H54 (cell line): ENCODE measurements around the gene ESRRG.

Experiments used
- DNase-seq: peaks from one replicate; pipeline ENCODE4 v3.0.0; 2011; ENCODE audit warnings: low spot score, mixed read lengths; ENCODE audit not compliant: insufficient read length
- FAIRE-seq: peaks from 3 replicates; lab custom pipeline; 2011; peaks lifted over from hg19 to GRCh38; lab: Jason Lieb, UNC
- POLR2A ChIP-seq: IDR thresholded peaks from 2 replicates; pipeline ENCODE4 v1.6.1; 2011; ENCODE audit warnings: low read depth, mild to moderate bottlenecking, low read length

The ESRRG gene

DNA sequence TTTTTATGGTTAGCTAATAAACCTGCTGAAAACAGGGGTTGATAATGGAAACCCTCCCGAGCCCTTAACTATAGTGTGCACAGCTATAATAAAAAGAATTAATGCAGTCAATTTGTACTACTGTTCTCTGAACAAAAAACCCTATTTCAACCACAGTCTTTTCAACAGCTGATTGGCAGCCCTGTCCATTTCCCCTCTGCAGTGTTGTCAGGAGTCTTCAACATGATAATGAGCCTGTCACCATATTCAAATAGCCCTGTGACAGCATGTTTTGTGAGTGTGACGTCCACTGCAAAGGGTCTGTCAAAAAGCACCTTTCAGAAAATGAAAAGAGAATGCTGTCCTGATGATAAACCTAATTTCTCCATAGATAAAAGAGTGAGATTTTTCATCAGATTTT lies 92.7 kb downstream of the ESRRG start:
- DNase-seq (no peak), FAIRE-seq (no peak)
- no peak for TF ChIP-seq POLR2A

DNA sequence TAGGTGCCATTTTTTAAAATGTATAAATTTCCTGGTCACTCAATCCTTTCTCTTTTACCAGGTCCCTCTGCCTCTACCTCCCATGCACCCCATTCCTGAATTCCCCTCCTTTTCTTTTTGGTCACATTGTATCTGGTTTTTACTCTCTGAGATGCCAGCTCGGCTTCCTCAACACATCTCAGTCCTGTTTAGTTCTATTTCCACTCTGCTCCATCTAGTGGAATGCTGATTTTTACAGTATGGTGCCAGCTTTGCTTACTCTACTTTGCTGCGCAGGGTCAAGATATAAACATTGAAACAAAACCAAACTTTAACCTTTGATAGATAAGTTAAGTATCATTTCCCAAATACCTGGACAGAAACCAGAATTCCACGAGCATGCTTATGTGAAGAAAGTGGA lies 96.0 kb downstream of the ESRRG start:
- no peak for DNase-seq
- no peak for TF ChIP-seq POLR2A
- FAIRE-seq: peak; percentile 20

GRCh38 chr1:216626394-216627067 lies 96.7 kb downstream of the ESRRG start:
- FAIRE-seq: peak; percentile 38
- TF ChIP-seq POLR2A: no peak
- no peak for DNase-seq

- no peak for TF ChIP-seq POLR2A
- no peak for FAIRE-seq
- DNase-seq: no peak
Observed at GRCh38 chr1:216621536-216621935, 101.7 kb downstream of the ESRRG start.

DNA sequence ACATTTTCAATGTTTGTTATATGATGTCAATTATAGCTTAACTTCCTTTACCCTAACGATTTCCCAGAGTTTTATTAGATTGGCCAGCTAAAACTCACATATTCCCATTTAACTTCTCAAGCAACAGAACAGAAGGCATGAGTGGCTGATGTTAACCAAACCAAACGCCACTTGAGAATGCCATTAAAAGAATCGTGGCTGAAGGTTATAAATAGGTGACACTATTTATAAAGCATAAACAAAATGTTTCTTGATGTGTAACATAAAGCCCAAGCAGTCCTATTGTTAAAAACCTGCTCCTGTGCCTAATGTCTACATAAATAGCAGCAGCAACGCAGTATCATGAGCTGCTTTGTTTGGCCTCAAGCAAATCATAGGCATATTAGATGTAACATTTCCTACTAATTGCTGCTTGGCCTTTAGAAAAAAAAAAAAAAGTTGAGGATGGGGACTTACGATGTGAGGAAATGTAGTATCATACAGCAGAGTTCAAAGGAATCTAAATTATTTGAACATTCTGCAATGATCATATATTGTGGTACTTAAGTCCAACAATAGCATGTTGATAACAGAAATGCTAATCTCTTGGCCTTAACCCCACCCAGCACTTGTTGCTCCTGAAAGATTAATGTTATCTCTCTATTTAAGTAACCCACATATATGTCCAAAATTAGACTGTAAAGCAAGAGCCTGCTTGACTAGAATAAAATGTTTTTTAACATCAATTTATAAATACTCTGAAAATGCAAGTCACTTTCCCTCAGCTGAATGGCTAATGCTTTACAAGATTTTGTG lies 106.0 kb downstream of the ESRRG start:
- DNase-seq (no peak), FAIRE-seq (no peak)

GRCh38 chr1:216616425-216616824 lies 106.8 kb downstream of the ESRRG start:
- DNase-seq: no peak
- FAIRE-seq: no peak
- no peak for TF ChIP-seq POLR2A

More for the DNA sequence above, 106.0 kb downstream of the ESRRG start:
- no peak for TF ChIP-seq POLR2A

GRCh38 chr1:216614011-216614934 lies 109.0 kb downstream of the ESRRG start:
- DNase-seq: no peak
- TF ChIP-seq POLR2A: no peak
- no peak for FAIRE-seq

GRCh38 chr1:216612291-216612690 lies 110.9 kb downstream of the ESRRG start:
- TF ChIP-seq POLR2A: no peak
- DNase-seq: no peak
- no peak for FAIRE-seq

GRCh38 chr1:216607067-216607697 lies 116.0 kb downstream of the ESRRG start:
- FAIRE-seq: no peak

DNA sequence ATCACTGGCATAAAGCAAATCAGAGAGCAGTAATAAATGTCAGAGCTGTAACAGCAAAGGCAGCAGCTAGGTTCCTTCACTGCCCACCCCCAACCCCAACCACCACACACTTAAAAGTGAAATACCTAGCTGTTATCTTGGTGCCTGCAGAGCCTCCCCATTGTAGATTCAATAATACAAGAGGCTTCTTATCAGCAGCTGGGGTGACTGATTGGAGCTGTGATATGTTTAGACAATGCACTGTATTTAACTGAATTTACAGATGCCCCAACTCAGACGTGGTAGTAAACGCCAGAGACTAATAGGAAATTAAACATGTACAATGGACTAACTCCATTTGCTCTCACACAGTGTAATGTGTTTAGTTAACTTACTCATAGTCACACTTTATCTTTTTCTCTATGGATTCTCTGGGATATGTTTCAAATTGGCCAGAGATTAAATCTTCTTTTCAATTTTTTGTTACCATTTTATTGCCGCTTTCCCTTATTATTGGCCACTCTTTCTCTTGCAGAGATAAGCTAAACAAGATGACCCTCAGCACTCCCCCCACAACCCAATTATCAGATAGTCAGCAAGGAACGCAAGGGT lies 117.1 kb downstream of the ESRRG start:
- TF ChIP-seq POLR2A: no peak
- no peak for FAIRE-seq
- no peak for DNase-seq

More at GRCh38 chr1:216607067-216607697, 116.0 kb downstream of the ESRRG start:
- TF ChIP-seq POLR2A: no peak
- DNase-seq: no peak

DNA sequence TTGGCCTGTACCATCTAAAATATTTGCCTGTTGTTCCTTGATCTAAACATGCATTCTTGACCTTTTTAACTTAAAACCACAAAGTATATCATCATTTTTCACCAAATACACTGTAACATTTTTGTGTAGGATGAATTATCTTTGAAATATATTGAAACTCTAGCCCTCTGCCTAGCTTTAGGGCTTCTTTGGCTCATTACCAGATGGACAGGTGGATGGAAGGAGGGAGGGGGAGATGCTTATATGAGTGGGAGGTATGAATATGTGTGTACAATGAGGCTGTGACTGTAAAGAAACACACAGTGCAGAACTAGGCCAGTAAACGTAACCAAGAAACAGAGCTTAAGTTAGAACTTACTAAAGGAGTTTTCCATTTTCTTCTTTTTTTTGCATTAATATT lies 118.5 kb downstream of the ESRRG start:
- no peak for TF ChIP-seq POLR2A
- no peak for FAIRE-seq

DNA sequence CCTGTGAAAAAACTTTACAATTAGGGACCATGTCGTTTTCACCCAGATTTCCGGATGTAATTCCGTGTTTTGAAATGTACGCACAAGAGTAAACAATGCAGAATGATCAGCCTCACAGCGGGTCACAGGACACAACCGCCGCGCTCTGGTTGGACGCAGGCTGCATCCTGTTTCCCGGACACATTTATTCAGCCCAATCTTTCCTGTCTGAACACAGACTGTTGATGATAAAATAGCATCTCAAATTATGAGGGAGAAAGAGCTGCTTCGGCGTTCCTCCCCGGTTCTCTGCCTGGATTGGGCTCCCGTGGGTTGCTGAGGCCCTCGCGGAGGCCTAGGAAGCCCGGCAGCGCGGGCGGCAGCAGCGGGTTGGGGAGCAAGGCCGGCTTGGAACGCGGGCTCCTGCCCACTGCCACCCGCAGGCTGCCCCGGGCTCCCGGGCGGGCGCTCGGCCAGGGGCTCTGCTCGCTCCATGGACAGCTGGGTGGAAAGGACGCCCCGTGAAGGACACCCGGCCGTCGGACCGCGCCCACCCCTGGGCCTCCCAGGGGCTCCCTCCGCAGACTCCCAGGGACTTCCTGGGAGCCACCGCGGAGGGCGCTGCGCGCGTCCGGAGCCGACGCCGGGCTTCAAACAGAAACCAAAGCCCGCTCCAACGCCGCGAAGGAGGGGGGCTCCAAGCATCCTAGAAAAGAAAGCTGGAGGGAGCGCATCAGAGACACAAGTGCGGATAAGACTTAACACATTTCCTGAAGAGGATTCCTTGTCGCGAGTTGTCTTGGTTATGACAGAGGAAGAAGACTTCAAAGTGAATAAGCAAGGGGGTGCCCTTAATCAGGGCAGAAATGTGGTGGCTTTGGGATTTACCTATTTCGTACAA lies 122.3 kb downstream of the ESRRG start:
- DNase-seq: peak; percentile 71
- TF ChIP-seq POLR2A: peak; percentile 15; the same call in 1 of the 2 replicates
- FAIRE-seq: peak; percentile 96

More for the DNA sequence above, 118.5 kb downstream of the ESRRG start:
- DNase-seq: no peak
